ENCODE data around the gene CELF4.

CELF4 gene

DNA sequence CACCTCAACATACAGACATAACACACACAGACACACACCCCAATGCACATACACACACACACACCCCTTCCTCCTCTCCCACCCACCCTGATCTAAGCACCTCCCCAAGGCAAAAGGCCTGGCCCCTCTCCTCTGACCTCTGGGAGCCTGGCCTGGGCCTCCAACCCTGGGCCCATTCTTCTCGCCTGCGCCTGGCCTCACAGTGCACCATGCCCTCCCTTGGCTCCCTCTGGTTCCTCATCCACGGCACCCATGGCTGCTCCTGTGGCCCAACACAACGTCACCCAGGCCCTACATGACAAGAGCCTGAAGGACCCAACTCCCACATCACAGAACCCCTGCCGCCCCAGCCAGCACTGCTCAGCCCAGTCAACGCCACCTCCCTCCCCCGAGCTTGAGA, 281.3 kb downstream of the CELF4 start:
- H3K27me3 ChIP-seq (ENCODE audit: control insufficient read depth in 5 of 5, insufficient read depth in 4 of 5, low read length in 5 of 5), result peaks cover 11 to 28% (median 14%) of the 10 kb centered on the region in 5 donors
- no peak overlapping the region for H3K9ac ChIP-seq (ENCODE audit: low read length in 5 of 5)
- no peak overlapping the region for H3K4me3 ChIP-seq (ENCODE audit: low read depth in 1 of 5, low read length in 5 of 5)
- no peaks in the 10 kb centered on the region for H3K36me3 ChIP-seq (ENCODE audit: control insufficient read depth in 5 of 5, insufficient read depth in 5 of 5, low read length in 5 of 5)
- H3K9me3 ChIP-seq (ENCODE audit: control insufficient read depth in 5 of 5, low read length in 5 of 5), result no peaks in the 10 kb centered on the region
- no peaks in the 10 kb centered on the region for H3K4me1 ChIP-seq (ENCODE audit: control insufficient read depth in 5 of 5, insufficient read depth in 5 of 5, low read length in 5 of 5)
- no peak overlapping the region for H3K27ac ChIP-seq (ENCODE audit: low read depth, low read length)

DNA sequence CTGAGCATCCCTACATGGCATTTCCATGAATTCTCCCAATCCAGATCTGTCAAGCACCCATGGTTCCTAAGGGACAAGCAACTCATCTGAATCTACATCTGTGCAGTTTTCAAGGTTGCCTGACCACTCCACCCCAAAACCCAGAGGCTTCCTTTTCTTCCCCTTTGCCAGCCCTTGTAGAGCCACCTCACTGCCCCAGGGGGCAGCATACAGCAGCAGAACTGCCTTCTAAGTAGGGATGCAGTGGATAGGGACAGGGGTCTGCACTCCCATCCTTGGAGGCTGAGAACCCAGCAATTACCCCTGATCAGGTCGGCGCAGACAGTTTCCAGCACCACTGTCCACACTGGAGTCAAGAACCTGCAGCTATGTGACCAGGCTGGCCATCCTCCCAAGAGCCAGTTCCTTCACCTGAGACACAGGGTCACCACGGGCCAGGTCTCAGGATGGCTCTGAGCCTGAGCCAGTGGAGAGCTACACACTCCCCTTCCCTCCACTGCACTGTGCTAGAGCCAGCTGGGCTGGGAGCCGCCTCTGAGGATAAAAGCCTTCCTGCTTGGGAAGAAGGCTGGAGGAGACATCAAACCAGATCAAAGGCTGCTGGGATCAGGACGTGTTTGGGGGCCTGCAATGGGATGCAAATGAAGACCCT, 283.1 kb downstream of the CELF4 start:
- Histone ChIP-seq H3K9ac (ENCODE audit: low read length in 5 of 5) (no peak overlapping the region), H3K4me1 (ENCODE audit: control insufficient read depth in 5 of 5, insufficient read depth in 5 of 5, low read length in 5 of 5) (no peaks in the 10 kb centered on the region), H3K4me3 (ENCODE audit: low read depth in 1 of 5, low read length in 5 of 5) (no peak overlapping the region), H3K27ac (ENCODE audit: low read depth, low read length) (no peak overlapping the region), H3K9me3 (ENCODE audit: control insufficient read depth in 5 of 5, low read length in 5 of 5) (no peaks in the 10 kb centered on the region), H3K27me3 (ENCODE audit: control insufficient read depth in 5 of 5, insufficient read depth in 4 of 5, low read length in 5 of 5) (peaks cover 11 to 33% (median 17%) of the 10 kb centered on the region in 5 donors), H3K36me3 (ENCODE audit: control insufficient read depth in 5 of 5, insufficient read depth in 5 of 5, low read length in 5 of 5) (no peaks in the 10 kb centered on the region)

DNA sequence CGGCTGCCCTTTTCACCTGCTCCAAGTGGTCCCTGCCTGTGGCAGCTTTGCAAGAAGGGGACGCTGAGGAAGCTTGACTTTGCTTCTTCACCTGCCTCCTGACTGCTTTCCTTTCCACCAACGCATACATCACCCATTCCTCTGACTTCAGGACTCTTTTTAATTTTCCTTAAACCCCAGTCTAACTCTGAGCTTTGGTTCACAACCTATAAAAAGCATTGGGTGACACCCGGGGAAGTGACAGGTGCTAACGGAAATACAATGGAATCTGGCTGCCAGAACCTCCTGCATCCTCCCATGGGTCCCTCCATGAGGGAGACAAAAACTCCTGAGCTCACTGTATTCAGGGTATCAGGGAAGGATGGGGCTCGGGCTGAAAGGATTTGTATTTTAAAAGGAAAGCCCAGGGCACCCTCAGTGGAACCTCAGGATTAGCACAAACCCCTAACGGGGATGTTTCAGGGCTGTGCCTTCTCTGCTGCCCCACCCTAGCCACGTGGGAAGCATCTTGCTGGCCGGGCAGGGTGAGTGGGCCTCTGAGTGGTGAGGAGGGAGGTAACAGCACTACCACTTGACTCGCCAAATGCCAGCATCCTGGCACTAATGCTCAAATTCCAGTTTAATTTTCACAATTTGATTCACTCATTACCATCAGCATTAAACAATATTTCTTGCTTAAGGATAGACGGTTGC, 284.8 kb downstream of the CELF4 start:
- Histone ChIP-seq H3K9me3 (ENCODE audit: control insufficient read depth in 5 of 5, low read length in 5 of 5) (no peaks in the 10 kb centered on the region), H3K9ac (ENCODE audit: low read length in 5 of 5) (no peak overlapping the region), H3K27me3 (ENCODE audit: control insufficient read depth in 5 of 5, insufficient read depth in 4 of 5, low read length in 5 of 5) (peaks cover 15 to 39% (median 28%) of the 10 kb centered on the region in 5 donors), H3K27ac (ENCODE audit: low read depth, low read length) (no peak overlapping the region), H3K4me3 (ENCODE audit: low read depth in 1 of 5, low read length in 5 of 5) (no peak overlapping the region), H3K4me1 (ENCODE audit: control insufficient read depth in 5 of 5, insufficient read depth in 5 of 5, low read length in 5 of 5) (no peaks in the 10 kb centered on the region), H3K36me3 (ENCODE audit: control insufficient read depth in 5 of 5, insufficient read depth in 5 of 5, low read length in 5 of 5) (no peaks in the 10 kb centered on the region)

DNA sequence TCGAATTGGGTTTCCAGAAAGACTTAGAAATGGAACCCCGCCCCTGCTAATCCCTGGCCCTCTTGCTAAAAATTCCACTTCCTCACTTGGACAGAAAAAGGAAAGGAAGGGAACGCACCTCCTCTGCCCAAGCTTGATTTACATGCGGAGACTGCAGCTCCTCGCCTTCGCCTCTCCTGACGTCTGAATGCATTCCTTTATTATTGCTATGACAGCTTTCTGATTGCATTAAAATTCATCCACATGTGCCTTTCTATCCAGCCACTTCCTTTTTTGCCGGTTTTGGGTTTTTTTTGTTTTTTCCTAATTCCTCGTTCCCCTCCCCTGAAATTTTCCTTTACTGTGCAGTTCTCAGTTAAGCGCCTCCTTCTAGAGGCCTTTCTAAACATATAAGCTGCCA, 287.8 kb downstream of the CELF4 start:
- Histone ChIP-seq H3K9me3 (ENCODE audit: control insufficient read depth in 5 of 5, low read length in 5 of 5) (no peaks in the 10 kb centered on the region), H3K36me3 (ENCODE audit: control insufficient read depth in 5 of 5, insufficient read depth in 5 of 5, low read length in 5 of 5) (no peaks in the 10 kb centered on the region), H3K9ac (ENCODE audit: low read length in 5 of 5) (no peak overlapping the region), H3K27ac (ENCODE audit: low read depth, low read length) (no peak overlapping the region), H3K4me1 (ENCODE audit: control insufficient read depth in 5 of 5, insufficient read depth in 5 of 5, low read length in 5 of 5) (no peaks in the 10 kb centered on the region), H3K4me3 (ENCODE audit: low read depth in 1 of 5, low read length in 5 of 5) (no peak overlapping the region), H3K27me3 (ENCODE audit: control insufficient read depth in 5 of 5, insufficient read depth in 4 of 5, low read length in 5 of 5) (peaks cover 24 to 58% (median 40%) of the 10 kb centered on the region in 5 donors)

DNA sequence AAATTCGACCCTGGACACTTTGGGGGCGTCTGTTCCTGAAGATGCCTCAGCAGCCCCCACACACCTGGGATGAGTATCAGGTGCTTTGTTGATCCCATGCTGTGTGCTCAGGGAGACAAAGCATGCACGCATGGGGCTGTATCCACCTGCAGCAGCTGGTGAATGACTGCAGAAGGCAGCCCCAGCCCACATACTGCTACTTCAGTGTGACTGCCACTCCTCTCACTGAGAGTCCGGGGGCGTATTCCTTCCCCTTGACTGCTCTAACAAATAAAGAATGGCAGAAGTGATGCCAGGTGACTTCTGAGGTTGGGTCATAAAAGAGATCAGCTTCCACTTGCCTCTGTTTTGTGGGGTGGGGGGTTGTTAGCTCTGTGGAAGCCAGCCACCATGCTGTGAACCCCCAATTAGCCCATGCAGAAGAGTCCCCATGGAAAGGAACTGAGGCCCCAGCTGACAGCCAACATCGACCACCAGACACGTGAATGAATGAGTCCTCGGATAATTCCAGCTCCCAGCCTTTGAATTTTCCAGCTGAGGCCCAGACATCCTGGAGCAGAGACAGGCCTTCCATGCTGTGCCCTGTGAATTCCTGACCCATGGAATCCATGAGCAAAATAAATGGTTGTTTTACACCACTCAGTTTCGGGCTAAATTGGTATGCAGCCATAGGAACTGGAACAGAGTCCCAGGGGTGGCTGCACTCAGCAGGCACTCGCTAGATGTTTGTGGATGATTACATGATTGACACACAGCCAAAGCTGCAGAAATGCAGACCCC, 289.3 kb downstream of the CELF4 start:
- Histone ChIP-seq H3K9me3 (ENCODE audit: control insufficient read depth in 5 of 5, low read length in 5 of 5) (no peaks in the 10 kb centered on the region), H3K9ac (ENCODE audit: low read length in 5 of 5) (no peak overlapping the region), H3K36me3 (ENCODE audit: control insufficient read depth in 5 of 5, insufficient read depth in 5 of 5, low read length in 5 of 5) (no peaks in the 10 kb centered on the region), H3K27ac (ENCODE audit: low read depth, low read length) (no peak overlapping the region), H3K4me1 (ENCODE audit: control insufficient read depth in 5 of 5, insufficient read depth in 5 of 5, low read length in 5 of 5) (no peaks in the 10 kb centered on the region), H3K27me3 (ENCODE audit: control insufficient read depth in 5 of 5, insufficient read depth in 4 of 5, low read length in 5 of 5) (peaks cover 24 to 51% (median 35%) of the 10 kb centered on the region in 5 donors), H3K4me3 (ENCODE audit: low read depth in 1 of 5, low read length in 5 of 5) (no peak overlapping the region)

DNA sequence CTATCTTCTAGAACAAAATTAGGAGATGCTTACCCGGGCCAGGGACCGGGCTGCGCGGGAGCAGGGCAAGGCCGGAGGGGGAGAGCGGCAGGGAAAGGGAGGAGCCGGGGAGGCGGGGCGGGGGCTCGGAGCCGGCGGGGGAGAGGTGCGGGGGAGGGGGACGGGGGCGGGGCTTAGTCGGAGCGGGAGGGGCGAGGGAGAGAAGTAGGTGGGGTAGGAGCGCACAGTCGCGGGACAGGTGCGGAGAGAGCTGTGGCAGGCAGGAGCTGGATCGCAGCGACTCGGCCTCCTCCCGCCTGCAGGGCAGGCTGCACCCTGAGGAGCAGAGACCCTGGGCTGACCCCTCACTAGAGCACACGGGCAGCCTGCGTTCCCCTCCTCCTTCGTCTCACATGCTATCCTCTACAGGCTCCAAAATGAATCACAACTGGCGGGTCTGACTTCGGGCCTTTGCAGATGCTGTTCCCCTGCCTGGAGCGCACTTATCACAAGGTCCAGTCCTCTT, 290.3 kb downstream of the CELF4 start:
- H3K27ac ChIP-seq (ENCODE audit: low read depth, low read length), result no peak overlapping the region
- peaks cover 24 to 49% (median 33%) of the 10 kb centered on the region in 5 donors for H3K27me3 ChIP-seq (ENCODE audit: control insufficient read depth in 5 of 5, insufficient read depth in 4 of 5, low read length in 5 of 5)
- H3K4me3 ChIP-seq (ENCODE audit: low read depth in 1 of 5, low read length in 5 of 5), result no peak overlapping the region
- H3K9me3 ChIP-seq (ENCODE audit: control insufficient read depth in 5 of 5, low read length in 5 of 5), result no peaks in the 10 kb centered on the region
- H3K4me1 ChIP-seq (ENCODE audit: control insufficient read depth in 5 of 5, insufficient read depth in 5 of 5, low read length in 5 of 5), result no peaks in the 10 kb centered on the region
- H3K36me3 ChIP-seq (ENCODE audit: control insufficient read depth in 5 of 5, insufficient read depth in 5 of 5, low read length in 5 of 5), result no peaks in the 10 kb centered on the region
- no peak overlapping the region for H3K9ac ChIP-seq (ENCODE audit: low read length in 5 of 5)

DNA sequence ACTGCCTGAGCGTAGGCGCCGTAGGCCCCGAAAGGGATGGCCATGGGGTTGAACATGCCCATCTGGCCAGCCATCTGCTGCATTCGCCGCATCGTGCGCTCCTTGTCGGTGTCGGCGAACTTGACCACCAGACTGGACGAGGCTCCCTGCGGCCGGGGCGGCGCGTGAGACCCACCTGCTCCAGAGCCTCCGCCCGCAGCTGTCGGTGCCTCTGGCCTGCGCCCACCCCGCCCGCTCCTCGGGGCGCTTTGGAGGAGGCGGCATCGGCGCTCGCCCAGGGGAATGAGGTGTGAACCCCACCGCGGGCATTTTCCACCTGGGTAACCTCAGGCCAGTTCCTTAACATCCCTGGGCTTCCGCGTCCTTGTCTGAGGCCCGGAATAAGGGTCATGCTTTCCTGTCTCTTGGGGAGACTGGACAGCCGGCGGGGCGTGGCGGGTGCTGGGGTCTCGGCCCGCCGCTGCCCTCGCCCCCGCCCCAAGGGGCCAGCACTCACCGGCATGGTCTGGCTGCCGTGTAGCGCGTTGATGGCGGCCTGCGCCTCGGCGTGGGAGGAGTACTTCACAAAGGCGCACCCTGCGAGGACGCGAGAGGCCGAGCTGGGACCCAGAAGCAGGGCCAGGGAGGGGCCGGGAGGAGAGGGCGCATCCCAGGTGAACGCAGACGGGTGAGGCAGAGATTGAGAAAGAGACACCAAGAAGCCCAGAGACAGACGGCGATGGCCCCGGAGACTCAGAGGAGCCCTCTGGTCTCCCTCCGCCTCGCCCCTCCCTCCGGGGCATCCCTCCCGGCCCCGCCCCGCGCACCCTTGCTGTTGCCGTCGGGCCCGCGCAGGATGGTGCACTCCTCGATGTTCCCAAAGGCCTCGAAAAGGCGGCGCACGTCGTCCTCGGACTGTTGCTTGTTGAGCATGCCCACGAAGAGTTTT, 291.0 kb downstream of the CELF4 start:
- H3K4me1 ChIP-seq (ENCODE audit: control insufficient read depth in 5 of 5, insufficient read depth in 5 of 5, low read length in 5 of 5), result no peaks in the 10 kb centered on the region
- H3K27me3 ChIP-seq (ENCODE audit: control insufficient read depth in 5 of 5, insufficient read depth in 4 of 5, low read length in 5 of 5), result peaks cover 19 to 48% (median 33%) of the 10 kb centered on the region in 5 donors
- no peak overlapping the region for H3K9ac ChIP-seq (ENCODE audit: low read length in 5 of 5)
- H3K27ac ChIP-seq (ENCODE audit: low read depth, low read length), result no peak overlapping the region
- H3K9me3 ChIP-seq (ENCODE audit: control insufficient read depth in 5 of 5, low read length in 5 of 5), result no peaks in the 10 kb centered on the region
- no peak overlapping the region for H3K4me3 ChIP-seq (ENCODE audit: low read depth in 1 of 5, low read length in 5 of 5)
- H3K36me3 ChIP-seq (ENCODE audit: control insufficient read depth in 5 of 5, insufficient read depth in 5 of 5, low read length in 5 of 5), result no peaks in the 10 kb centered on the region

DNA sequence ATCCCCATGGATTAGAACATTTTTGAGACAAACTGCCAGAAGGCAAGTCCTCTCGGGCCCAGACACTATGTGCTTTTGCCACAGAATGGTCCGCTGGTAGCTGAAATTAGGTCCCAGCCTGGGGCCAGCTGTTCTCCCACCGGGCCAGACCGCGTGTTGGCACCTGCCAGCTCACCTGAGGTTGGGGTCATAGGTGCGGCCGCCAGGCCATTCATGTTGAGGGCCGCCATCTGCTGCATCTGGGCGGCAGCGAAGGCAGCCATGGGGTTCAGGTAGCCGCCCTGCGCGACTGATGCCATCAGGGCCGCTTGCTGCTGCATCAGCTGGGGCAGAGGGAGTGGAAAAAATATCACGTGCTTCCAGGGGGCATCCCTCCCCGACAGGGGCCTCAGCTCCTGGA, 292.8 kb downstream of the CELF4 start:
- Histone ChIP-seq H3K27ac (ENCODE audit: low read depth, low read length) (no peak overlapping the region), H3K27me3 (ENCODE audit: control insufficient read depth in 5 of 5, insufficient read depth in 4 of 5, low read length in 5 of 5) (peaks cover 19 to 42% (median 33%) of the 10 kb centered on the region in 5 donors)

DNA sequence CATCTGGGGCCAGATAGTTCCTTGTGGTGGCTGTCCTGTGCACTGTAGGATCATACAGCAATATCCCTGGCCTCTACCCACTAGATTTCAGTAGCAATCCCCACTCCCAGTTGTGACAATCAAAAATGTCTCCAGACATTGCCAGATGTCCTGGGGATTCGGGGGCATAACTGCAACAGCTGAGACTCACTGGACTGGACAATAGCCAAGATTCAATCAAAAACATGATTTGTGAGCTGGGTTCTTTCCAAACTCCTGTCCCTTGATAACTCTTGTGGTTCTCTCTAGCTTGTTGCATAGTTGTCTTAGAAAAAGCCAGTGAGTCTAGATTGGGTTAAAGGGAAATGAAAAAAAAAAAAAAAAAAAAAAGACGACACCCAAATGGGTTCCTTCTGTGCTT, 293.4 kb downstream of the CELF4 start:
- Histone ChIP-seq H3K4me1 (ENCODE audit: control insufficient read depth in 5 of 5, insufficient read depth in 5 of 5, low read length in 5 of 5) (no peaks in the 10 kb centered on the region), H3K36me3 (ENCODE audit: control insufficient read depth in 5 of 5, insufficient read depth in 5 of 5, low read length in 5 of 5) (no peaks in the 10 kb centered on the region), H3K4me3 (ENCODE audit: low read depth in 1 of 5, low read length in 5 of 5) (no peak overlapping the region), H3K27me3 (ENCODE audit: control insufficient read depth in 5 of 5, insufficient read depth in 4 of 5, low read length in 5 of 5) (peaks cover 17 to 42% (median 33%) of the 10 kb centered on the region in 5 donors), H3K9ac (ENCODE audit: low read length in 5 of 5) (no peak overlapping the region), H3K27ac (ENCODE audit: low read depth, low read length) (no peak overlapping the region), H3K9me3 (ENCODE audit: control insufficient read depth in 5 of 5, low read length in 5 of 5) (no peaks in the 10 kb centered on the region)

More for the DNA sequence above, 292.8 kb downstream of the CELF4 start:
- Histone ChIP-seq H3K36me3 (ENCODE audit: control insufficient read depth in 5 of 5, insufficient read depth in 5 of 5, low read length in 5 of 5) (no peaks in the 10 kb centered on the region), H3K4me1 (ENCODE audit: control insufficient read depth in 5 of 5, insufficient read depth in 5 of 5, low read length in 5 of 5) (no peaks in the 10 kb centered on the region), H3K9me3 (ENCODE audit: control insufficient read depth in 5 of 5, low read length in 5 of 5) (no peaks in the 10 kb centered on the region), H3K4me3 (ENCODE audit: low read depth in 1 of 5, low read length in 5 of 5) (no peak overlapping the region), H3K9ac (ENCODE audit: low read length in 5 of 5) (no peak overlapping the region)

All from subcutaneous abdominal adipose tissue (tissue), 5 donors.